GM12875 (cell line): ENCODE measurements around the gene TEX48.

Source experiments
- H3K4me3 ChIP-seq: one replicate; pipeline ENCODE4 v1.5.1; 2011; ENCODE audit warnings: low read depth, low read length, control low read depth
- CTCF ChIP-seq: IDR thresholded peaks from 2 replicates; pipeline ENCODE4 v1.5.1; 2011; ENCODE audit warnings: low read depth, mild to moderate bottlenecking, control low read depth, inconsistent platforms, low read length, moderate library complexity, borderline replicate concordance; ENCODE audit not compliant: insufficient read depth

The TEX48 gene

GRCh38 chr9:114621975-114622609 lies 59.9 kb downstream of the TEX48 start:
- TF ChIP-seq CTCF, result no peak
- no peak overlapping the region for H3K4me3 ChIP-seq

DNA sequence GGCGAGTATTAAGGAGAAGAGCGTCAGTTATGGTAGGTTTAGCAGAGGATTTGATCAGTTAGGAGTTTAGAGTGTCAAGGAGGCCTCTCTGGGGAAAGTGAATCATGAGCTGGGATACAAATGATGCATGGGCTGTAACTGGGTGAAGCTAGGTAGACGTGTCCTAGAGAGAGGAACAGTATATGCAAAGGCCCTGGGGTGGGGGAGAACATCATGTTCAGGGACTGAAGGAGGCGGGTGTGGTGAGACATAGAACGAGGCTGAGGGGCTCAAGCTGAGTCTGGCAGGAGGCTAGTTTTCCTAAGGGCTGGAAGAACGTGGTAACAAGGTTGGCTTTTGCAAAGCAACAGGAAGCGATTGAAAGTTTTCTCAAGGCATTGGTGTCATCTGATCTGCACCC lies 60.4 kb downstream of the TEX48 start:
- no peak overlapping the region for H3K4me3 ChIP-seq
- TF ChIP-seq CTCF, result no peak

GRCh38 chr9:114619191-114619761 lies 62.7 kb downstream of the TEX48 start:
- H3K4me3 ChIP-seq, result peak overlapping the region; percentile 35
- no peak for TF ChIP-seq CTCF

GRCh38 chr9:114616684-114617520 lies 65.1 kb downstream of the TEX48 start:
- H3K4me3 ChIP-seq, result no peak overlapping the region
- no peak for TF ChIP-seq CTCF
